Coronary artery (tissue), 2 donors: Measurements from ENCODE around the gene EIF2B1.
A peak's percentile ranks its signal among the peaks of the same experiment; 100 is the strongest.

Experiments used
- DNase-seq: peaks from one replicate; pipeline ENCODE4 v3.0.0-alpha.2; 2017; ENCODE audit warnings: low spot score
- H3K27ac ChIP-seq, 2 donors: fragments of 200-600 bp; sonication (generic); one replicate each; pipeline ENCODE4 v1.5.1; 2016 to 2019
- H3K4me3 ChIP-seq: fragments of 200-600 bp; sonication (generic); 2 replicates; pipeline ENCODE4 v1.5.1; 2016; ENCODE audit warnings: mild to moderate bottlenecking, moderate library complexity
- TF ChIP-seq, protein P1 (sequence below): fragments of 200-600 bp; sonication (generic); IDR thresholded peaks from one replicate; pipeline ENCODE4 v1.5.1; 2019; ENCODE audit warnings: antibody characterized with exemption

Gene EIF2B1

DNA sequence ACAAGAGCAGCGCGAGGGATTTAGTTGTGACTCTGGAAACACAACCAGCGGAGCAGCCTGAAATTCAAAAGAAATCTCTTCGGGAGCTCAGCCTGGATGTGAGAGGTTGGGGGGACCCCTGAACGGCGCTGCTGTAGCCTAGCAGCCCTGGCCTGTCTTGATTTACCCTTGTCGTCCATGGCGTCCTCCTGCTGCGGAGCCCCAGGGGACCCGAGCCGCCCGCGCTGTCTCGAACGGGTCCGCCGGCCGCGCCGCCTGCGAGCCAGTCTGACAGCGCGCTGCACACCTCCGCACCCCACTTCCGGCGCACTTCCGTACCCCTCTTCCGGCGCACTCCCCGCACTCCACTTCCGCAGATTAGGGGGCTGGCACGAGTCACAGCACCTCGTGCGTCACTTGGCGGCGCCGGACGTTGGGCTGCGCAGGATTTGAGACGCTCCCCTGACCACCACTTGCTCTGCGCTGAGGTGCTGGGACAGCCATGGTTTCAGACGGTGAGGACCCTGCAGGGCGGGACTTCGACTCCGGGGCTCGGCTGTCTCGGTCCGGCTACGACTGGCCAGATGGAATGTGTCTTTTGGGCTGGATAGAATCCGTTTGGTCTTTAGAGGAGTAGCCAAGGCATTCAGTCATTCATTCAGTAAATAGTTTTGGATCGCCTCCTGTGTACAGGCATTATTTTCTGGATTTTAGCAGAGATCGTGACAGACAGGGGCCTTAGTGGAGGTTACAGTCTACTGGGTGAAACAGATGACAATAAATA is at the start of gene EIF2B1, which contains the start of gene GTF2H3:
Gene EIF2B1 (minus strand): TSS at position 308 of the 763 bp plus-strand sequence. CDS start 129 bp downstream, at position 179.
Gene GTF2H3 (plus strand): TSS at position 451 of the 763 bp plus-strand sequence. CDS start 31 bp downstream, at position 482.
- TF ChIP-seq, protein P1, sequence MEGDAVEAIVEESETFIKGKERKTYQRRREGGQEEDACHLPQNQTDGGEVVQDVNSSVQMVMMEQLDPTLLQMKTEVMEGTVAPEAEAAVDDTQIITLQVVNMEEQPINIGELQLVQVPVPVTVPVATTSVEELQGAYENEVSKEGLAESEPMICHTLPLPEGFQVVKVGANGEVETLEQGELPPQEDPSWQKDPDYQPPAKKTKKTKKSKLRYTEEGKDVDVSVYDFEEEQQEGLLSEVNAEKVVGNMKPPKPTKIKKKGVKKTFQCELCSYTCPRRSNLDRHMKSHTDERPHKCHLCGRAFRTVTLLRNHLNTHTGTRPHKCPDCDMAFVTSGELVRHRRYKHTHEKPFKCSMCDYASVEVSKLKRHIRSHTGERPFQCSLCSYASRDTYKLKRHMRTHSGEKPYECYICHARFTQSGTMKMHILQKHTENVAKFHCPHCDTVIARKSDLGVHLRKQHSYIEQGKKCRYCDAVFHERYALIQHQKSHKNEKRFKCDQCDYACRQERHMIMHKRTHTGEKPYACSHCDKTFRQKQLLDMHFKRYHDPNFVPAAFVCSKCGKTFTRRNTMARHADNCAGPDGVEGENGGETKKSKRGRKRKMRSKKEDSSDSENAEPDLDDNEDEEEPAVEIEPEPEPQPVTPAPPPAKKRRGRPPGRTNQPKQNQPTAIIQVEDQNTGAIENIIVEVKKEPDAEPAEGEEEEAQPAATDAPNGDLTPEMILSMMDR = no peak

DNA sequence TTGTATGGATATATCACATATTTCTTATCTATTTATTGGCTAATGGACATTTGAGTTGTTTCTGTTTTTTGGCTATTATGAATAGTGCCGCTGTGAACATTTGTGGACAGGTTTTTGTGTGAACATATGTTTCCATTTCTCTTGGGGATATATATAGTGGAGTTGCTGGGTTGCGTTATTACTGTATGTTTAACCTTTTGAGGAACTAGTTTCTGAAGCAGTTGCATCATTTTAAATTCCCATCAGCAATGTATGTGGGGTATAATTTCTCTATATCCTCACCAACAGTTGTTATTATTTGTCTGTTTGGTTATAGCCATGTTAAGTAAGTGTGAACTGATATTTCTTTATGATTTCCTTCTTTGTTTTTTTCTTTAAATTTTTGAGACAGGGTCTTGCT is 48.1 kb upstream of the EIF2B1 start:
- no peak overlapping the region for H3K27ac ChIP-seq
- TF ChIP-seq, protein P1 = no peak
- H3K4me3 ChIP-seq = no peak overlapping the region
- DNase-seq = no peak

More for the DNA sequence above, at the start of gene EIF2B1, which contains the start of gene GTF2H3:
- Histone ChIP-seq H3K4me3 (peak within 1 kb of the TSS; percentile 81), H3K27ac (peak within 1 kb of the TSS; percentile 43 to 85)
- peak; percentile 97 for DNase-seq

DNA sequence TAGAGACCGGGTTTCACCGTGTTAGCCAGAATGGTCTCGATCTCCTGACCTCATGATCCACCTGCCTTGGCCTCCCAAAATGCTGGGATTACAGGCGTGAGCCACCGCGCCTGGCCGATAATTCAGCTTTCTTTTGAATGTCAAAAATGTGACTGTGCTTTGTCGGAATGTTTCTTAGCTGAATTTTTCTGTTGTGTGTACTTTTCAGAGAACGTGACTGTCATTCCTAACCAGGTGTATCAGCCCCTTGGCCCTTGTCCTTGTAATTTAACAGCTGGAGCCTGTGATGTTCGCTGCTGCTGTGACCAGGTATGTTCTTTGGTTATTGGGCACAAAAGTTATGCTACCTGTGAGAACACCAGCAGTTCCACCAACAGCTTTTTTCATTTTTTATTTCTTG is 45.5 kb upstream of the EIF2B1 start:
- TF ChIP-seq, protein P1 = no peak
- no peak overlapping the region for H3K27ac ChIP-seq
- no peak overlapping the region for H3K4me3 ChIP-seq
- DNase-seq = no peak

DNA sequence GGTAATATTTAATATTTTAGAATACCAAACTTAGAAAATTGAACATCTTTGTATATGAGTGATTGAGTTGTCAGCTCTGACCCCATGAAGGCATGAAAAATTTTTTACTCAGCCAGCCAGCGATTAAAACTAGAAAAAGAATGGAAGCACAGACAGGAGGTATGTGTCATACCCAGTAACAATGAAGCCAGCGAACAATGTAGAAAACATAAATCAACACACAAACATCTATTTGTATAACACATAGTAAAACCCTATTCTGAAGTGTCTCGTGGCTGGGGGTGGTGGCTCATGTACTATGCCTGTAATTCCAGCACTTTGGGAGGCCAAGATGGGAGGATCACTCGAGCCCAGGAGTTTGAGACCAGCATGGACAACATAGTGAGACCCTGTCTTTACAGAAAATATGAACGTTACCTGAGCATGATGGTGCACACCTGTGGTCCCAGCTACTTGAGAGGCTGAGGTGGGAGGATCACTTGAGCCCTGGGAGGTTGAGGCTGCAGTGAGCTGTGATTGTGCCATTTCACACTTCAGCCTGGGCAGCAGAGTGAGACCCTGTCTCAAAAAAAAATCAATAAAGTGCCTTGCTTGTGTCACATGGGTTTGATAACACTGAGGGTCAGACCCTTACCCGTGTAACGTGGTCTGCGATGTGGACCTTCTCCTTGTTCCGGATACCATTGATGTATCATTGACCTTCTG is 43.3 kb upstream of the EIF2B1 start:
- TF ChIP-seq, protein P1 = no peak

DNA sequence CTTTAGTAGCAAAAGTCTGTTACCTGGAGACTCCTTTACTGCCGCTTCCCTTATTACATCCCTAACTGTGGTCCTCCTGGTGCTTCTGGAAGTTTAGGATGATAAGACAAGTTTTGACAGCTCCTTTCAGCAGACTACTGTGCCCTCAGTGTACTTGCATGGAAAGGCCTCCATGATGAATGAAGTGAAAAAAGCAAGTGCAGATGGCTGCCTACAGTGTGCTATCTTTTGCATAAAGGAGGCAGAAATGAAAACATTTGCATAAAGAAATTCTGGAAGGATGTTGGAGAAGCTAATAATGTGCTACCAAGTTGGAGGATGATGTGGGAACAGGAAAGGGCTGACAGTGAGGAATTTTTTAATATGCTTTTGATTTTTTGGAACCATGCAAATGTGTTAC is 42.0 kb upstream of the EIF2B1 start:
- no peak overlapping the region for H3K27ac ChIP-seq
- no peak for DNase-seq
- H3K4me3 ChIP-seq = no peak overlapping the region
- TF ChIP-seq, protein P1 = no peak

More for the DNA sequence above, 43.3 kb upstream of the EIF2B1 start:
- Histone ChIP-seq H3K4me3 (no peak overlapping the region), H3K27ac (no peak overlapping the region)
- no peak for DNase-seq

DNA sequence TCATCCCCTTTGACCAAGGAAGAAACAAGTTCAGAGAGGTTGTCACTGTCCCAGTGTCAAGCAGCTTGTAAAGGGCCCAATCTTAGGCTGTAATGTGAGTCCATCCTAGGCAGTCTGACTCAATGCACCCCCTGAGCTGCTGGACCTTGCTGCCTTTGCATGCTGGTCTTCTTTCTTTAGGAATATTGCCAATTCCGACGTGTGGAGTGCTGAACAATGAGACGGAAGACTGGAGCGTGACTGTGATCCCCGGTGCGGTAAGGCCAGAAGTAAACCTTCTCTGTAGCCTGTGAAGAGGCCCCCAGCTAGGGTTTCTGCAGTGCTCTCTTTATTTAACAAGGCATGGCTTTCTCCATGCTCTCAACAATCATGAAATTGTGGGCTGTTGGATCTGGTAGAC is 38.4 kb upstream of the EIF2B1 start:
- TF ChIP-seq, protein P1 = no peak
- H3K27ac ChIP-seq = no peak overlapping the region
- H3K4me3 ChIP-seq = peak overlapping the region; percentile 84
- DNase-seq = no peak
